ENCODE results near the gene PRCC.

The PRCC gene

DNA sequence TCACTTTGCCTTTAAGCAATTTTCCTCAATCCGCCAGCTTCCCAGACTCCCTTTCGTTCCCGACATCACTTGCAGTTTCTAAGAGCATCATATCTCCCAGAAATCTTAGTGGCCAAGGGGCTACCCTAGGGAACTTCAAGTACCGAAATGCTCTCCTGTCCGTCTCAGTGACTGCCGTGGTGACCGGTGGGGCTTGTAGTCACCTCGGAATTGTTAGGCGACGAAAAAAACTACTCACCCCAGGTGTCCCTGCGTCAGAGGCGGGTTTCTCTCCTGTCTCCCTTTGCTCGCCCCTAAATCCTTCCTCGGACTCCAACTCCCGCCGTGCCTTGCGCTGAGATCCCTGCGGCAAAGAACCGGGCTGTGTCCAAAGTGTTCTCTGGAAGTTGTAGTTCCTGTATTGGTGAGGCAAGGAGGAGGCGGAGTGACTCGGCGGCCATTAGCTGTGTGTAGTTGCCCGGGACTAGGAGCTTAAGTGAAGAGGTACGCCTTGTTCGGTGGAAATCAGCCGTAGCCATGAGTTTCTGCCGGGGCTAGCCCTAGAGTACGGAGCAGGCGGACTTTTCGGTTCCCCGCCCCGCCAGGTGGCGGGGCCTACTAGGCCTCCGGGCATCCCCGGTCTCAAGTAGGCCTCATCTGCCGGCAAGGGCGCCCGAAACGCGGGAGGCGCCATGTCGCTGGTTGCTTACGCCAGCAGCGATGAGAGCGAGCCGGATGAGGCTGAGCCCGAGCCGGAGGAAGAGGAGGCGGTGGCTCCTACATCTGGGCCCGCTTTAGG, at the start of gene PRCC:
PRCC (plus strand) TSS at position 435 of the 778 bp plus-strand sequence; CDS start at position 672, 237 bp downstream.
- DNase-seq: peak; percentile 100
- in situ Hi-C loops (cut with MboI; ENCODE audit: low pct_unique_long_range_greater_than_20kb, low sequenced_read_pairs): no loop called here

DNA sequence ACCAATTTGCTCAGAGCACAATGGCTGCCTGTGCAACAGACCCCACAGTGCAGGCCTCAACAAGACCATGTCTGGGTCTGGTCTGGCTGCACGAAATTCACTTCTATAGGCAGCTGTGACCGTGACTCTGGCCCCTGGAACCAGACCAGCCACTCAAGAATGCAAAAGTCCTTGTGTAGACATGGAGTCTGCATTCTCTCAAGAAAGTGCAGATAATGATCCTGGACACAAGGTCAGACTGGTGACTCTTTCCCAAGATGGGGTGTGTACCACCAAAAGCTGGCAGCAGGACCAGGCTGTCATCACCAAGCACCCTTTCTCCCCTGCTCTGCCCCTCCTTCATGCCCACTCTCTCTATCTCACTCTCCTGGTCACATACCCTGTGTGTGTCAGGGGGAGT, 46.2 kb upstream of the PRCC start:
- in situ Hi-C loops (cut with MboI; ENCODE audit: low pct_unique_long_range_greater_than_20kb, low sequenced_read_pairs): no loop called here
- DNase-seq: no peak

GRCh38 chr1:156721535-156721934, 45.8 kb upstream of the PRCC start:
- in situ Hi-C loops (cut with MboI; ENCODE audit: low pct_unique_long_range_greater_than_20kb, low sequenced_read_pairs): no loop called here
- DNase-seq: no peak

- in situ Hi-C loops (cut with MboI; ENCODE audit: low pct_unique_long_range_greater_than_20kb, low sequenced_read_pairs): no loop called here
- peak; percentile 97 for DNase-seq
These were observed 41.6 kb upstream of the PRCC start for GRCh38 chr1:156725683-156726280.

GRCh38 chr1:156726549-156727226, 40.6 kb upstream of the PRCC start:
- peak; percentile 84 for DNase-seq
- in situ Hi-C loops (cut with MboI; ENCODE audit: low pct_unique_long_range_greater_than_20kb, low sequenced_read_pairs): no loop called here

DNA sequence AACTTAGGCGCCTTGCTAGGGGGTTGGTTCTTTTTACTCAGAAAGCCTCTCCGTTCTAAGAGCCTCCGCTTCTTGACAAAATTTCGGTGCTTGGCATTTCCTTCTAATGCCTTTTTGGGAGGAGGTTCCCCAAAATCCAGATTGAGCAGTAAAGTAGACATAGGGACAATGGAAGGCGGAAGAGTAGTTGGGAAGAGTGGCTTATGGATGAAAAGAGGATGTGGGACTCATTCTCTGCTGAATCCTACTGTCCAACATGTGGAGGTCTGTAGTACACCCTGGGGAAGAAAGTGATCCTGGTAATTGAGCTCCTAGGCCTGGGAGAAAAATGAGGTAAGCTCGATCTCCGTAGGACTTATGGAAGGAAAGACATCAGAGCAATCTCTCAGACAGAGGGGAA, 39.8 kb upstream of the PRCC start:
- no peak for DNase-seq
- in situ Hi-C loops (cut with MboI; ENCODE audit: low pct_unique_long_range_greater_than_20kb, low sequenced_read_pairs): no loop called here

GRCh38 chr1:156727926-156728598, 39.3 kb upstream of the PRCC start, which contains the start of gene METTL25B:
METTL25B (plus strand) TSS chr1:156728469; CDS start chr1:156729105, 636 bp downstream.
- in situ Hi-C loops (cut with MboI; ENCODE audit: low pct_unique_long_range_greater_than_20kb, low sequenced_read_pairs): no loop called here
- DNase-seq: peak; percentile 77

GRCh38 chr1:156728599-156729462, 38.5 kb upstream of the PRCC start, which contains the start of gene ISG20L2:
ISG20L2 (minus strand) TSS chr1:156728766; CDS start chr1:156727652, 1,114 bp downstream.
- in situ Hi-C loops (cut with MboI; ENCODE audit: low pct_unique_long_range_greater_than_20kb, low sequenced_read_pairs): no loop called here

GRCh38 chr1:156733989-156734584, 33.2 kb upstream of the PRCC start:
- DNase-seq: no peak
- in situ Hi-C loops (cut with MboI; ENCODE audit: low pct_unique_long_range_greater_than_20kb, low sequenced_read_pairs): no loop called here

More at GRCh38 chr1:156728599-156729462, 38.5 kb upstream of the PRCC start, which contains the start of gene ISG20L2:
- DNase-seq: peak; percentile 97

GRCh38 chr1:156738407-156738806, 28.9 kb upstream of the PRCC start:
- in situ Hi-C loops (cut with MboI; ENCODE audit: low pct_unique_long_range_greater_than_20kb, low sequenced_read_pairs): no loop called here
- DNase-seq: no peak

GRCh38 chr1:156738916-156739315, 28.4 kb upstream of the PRCC start:
- DNase-seq: no peak
- in situ Hi-C loops (cut with MboI; ENCODE audit: low pct_unique_long_range_greater_than_20kb, low sequenced_read_pairs): no loop called here

DNA sequence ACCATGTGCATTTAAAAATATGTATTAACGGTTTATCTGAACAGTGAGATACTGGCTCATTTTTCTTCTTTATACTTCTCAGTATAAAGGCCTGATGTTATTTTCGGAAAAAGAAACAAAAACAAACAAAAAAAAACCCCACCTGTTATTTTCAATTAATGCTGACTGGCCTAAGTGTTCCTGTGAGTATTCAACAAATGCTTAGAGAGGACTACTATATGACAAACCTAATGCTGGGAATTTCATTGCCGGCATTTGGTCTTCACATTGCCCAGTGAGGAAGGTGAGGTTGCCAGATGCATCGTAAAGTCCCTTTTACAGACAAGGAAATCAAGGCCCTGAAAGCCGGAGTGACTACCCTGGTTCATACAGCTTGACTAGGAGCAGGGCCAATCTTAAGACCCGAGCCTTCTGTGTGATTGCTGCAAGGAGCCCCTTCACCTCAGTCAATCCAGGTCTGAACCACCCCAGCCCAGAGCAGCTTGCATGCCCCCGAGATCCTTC, 27.0 kb upstream of the PRCC start:
- in situ Hi-C loops (cut with MboI; ENCODE audit: low pct_unique_long_range_greater_than_20kb, low sequenced_read_pairs): no loop called here

GRCh38 chr1:156740741-156741480, 26.4 kb upstream of the PRCC start, which contains the start of gene MRPL24:
MRPL24 (minus strand) TSS chr1:156741088; CDS start chr1:156738704, 2,384 bp downstream.
- in situ Hi-C loops (cut with MboI; ENCODE audit: low pct_unique_long_range_greater_than_20kb, low sequenced_read_pairs): no loop called here
- peak; percentile 100 for DNase-seq

More for the DNA sequence above, 27.0 kb upstream of the PRCC start:
- no peak for DNase-seq

DNA sequence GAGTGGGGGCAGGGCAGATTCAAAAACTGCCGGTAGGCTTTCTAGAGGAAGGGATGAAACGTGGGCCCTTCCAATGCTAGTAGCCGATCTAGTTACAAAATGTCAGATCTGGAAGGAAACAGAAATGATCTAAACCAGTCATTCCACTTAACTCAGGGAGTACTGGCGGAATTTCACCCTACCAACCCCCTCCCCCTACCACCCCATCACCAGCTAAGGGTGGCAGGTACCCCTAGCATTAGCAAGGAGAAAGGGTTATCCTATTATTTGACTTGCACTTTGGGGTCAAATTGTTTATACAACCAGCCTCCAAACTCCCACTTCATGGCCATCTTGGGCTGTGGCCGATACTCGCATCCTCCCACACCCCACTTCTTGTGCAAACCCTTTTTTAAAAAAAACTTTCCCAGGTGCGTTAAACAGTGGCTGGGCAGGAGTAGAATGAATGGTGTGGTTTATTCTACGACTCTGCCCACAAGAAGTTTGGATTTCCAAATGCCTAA, 25.8 kb upstream of the PRCC start:
- in situ Hi-C loops (cut with MboI; ENCODE audit: low pct_unique_long_range_greater_than_20kb, low sequenced_read_pairs): no loop called here
- DNase-seq: no peak

DNA sequence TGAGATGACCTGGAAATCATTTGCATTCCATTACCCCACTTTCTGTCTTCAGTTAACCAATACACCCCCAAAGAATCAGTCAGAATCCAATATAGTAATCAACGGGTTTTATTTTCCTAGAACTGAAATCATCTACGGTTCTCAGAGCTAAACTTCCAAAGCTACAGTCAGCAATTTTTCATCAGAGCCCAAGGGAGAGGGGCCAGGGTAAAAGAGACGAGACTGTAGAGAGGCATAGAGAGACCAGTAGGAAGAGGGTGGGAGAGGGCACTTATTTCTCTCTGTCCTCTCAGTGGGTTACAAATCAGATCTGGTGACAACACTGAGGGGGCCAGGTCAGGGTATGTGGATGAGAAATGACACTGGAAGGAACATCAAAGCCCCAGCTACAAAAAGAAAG, 25.3 kb upstream of the PRCC start:
- in situ Hi-C loops (cut with MboI; ENCODE audit: low pct_unique_long_range_greater_than_20kb, low sequenced_read_pairs): no loop called here
- no peak for DNase-seq

- in situ Hi-C loops (cut with MboI; ENCODE audit: low pct_unique_long_range_greater_than_20kb, low sequenced_read_pairs): no loop called here
- no peak for DNase-seq
These were observed 24.5 kb upstream of the PRCC start for GRCh38 chr1:156742801-156743200.

Measured in KBM-7 (cell line).